Activated CD4-positive, alpha-beta T cell treated with anti-CD3 and anti-CD28 coated beads, Interleukin-2, amount 10 ng/mL, durations not matched to agents 24 days and 14 days (primary cell): ENCODE results near the gene CDH12. TPM values are rescaled to one million over a fixed set of nuclear protein-coding genes. Genes with fewer than 3 reads are reported as not detected.

ENCODE experiments used
- DNase-seq: peaks from one replicate; pipeline ENCODE4 v3.0.0; 2022
- H3K27ac Mint-ChIP-seq: one replicate; pipeline ENCODE4 v1.8.0; 2022; ENCODE audit warnings: mild to moderate bottlenecking, mixed read lengths
- H3K27me3 Mint-ChIP-seq: one replicate; pipeline ENCODE4 v1.8.0; 2022; ENCODE audit warnings: mixed read lengths
- H3K36me3 Mint-ChIP-seq: one replicate; pipeline ENCODE4 v1.8.0; 2022; ENCODE audit warnings: low read depth, mild to moderate bottlenecking, mixed read lengths
- H3K4me1 Mint-ChIP-seq: one replicate; pipeline ENCODE4 v1.8.0; 2021; ENCODE audit warnings: mixed read lengths
- H3K4me3 Mint-ChIP-seq: one replicate; pipeline ENCODE4 v1.8.0; 2022; ENCODE audit warnings: mild to moderate bottlenecking, moderate library complexity, mixed read lengths
- H3K9me3 Mint-ChIP-seq: one replicate; pipeline ENCODE4 v1.8.0; 2021; ENCODE audit warnings: mixed read lengths
- intact Hi-C: fragments of 100-400 bp; cut with micrococcal nuclease; formaldehyde crosslinking; loops from one replicate; pipeline ENCODE4 v1.15.1; 2023
- total RNA-seq: library from RNA; stranded (reverse); gene quantifications from 2 replicates; pipeline ENCODE4 v1.2.3, GENCODE V29; 2022

Gene CDH12
- total RNA-seq, 1 donor from 2014 or later, result not detected

- Mint-ChIP-seq H3K4me1 (no peaks in the 10 kb centered on the region), H3K4me3 (no peak overlapping the region)
Measured at GRCh38 chr5:22488427-22488826, 364.7 kb downstream of the CDH12 start.

DNA sequence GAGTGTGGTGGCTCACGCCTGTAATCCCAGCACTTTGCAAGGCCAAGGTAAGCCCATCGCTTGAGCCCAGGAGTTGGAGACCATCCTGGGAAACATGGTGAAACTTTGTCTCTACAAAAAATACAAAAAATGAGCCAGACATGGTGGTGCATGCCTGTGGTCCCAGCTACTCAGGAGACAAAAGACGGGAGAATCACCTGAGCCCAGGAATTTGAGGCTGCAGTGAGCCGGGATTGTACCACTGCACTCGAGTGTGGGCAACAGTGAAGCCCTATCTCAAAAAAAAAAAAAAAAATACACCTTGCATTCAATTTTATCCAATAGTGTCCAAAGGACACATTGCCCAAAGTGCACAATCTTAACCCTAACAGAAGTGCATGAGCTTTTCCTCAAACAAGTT lies 372.8 kb downstream of the CDH12 start:
- intact Hi-C loops, result no loop called here
- Mint-ChIP-seq H3K27me3 (no peaks in the 10 kb centered on the region), H3K4me1 (no peaks in the 10 kb centered on the region), H3K4me3 (no peak overlapping the region), H3K36me3 (no peaks in the 10 kb centered on the region), H3K27ac (no peak overlapping the region), H3K9me3 (no peaks in the 10 kb centered on the region)
- DNase-seq, result no peak

More at GRCh38 chr5:22488427-22488826, 364.7 kb downstream of the CDH12 start:
- no peaks in the 10 kb centered on the region for H3K36me3 Mint-ChIP-seq
- H3K27me3 Mint-ChIP-seq, result no peaks in the 10 kb centered on the region
- no peak for DNase-seq
- no peak overlapping the region for H3K27ac Mint-ChIP-seq
- H3K9me3 Mint-ChIP-seq, result peaks cover 8% of the 10 kb centered on the region
- intact Hi-C loops, result no loop called here

DNA sequence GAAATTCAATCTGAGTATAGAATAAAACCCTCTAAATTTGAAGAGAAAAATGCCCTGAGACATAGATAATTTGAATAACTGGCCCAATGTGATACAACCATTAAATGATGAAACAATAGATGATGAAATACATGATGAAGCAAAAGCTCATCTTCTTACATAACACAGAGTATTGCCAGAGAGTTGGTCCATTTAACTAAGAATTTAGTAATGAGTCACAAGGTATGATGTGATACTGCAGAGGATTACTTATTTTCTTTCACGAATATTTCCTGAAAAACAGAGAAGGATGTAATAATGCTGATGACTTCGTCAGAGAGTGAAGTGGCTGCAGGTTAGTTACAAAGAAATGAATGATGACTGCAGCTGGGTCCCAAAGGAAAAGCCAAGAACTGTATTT lies 379.3 kb downstream of the CDH12 start:
- Mint-ChIP-seq H3K27ac (no peak overlapping the region), H3K4me3 (no peak overlapping the region), H3K36me3 (no peaks in the 10 kb centered on the region), H3K9me3 (peaks cover 4% of the 10 kb centered on the region), H3K4me1 (no peaks in the 10 kb centered on the region), H3K27me3 (no peaks in the 10 kb centered on the region)
- no peak for DNase-seq
- intact Hi-C loops, result no loop called here

DNA sequence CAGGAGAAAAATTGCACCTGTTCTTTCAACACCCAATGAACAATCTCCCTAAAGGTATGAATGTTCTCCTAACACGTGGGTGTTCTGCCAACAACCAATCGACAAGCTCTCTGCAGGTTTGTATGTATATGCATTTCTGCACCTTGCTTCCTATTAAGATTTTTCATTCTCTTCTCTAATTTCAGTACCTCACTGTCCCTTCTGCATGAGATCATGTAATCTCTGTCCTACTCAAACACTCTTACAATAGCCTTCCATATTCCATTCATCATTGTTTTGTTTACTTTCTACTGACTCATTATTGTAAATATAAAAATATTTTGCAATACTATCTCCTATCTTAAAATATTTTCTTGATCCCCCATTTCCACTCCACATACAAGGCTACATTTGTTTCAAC lies 382.0 kb downstream of the CDH12 start:
- peaks cover 4% of the 10 kb centered on the region for H3K9me3 Mint-ChIP-seq
- DNase-seq, result no peak
- intact Hi-C loops, result no loop called here
- no peak overlapping the region for H3K4me3 Mint-ChIP-seq
- H3K4me1 Mint-ChIP-seq, result no peaks in the 10 kb centered on the region
- H3K36me3 Mint-ChIP-seq, result no peaks in the 10 kb centered on the region
- H3K27me3 Mint-ChIP-seq, result no peaks in the 10 kb centered on the region
- H3K27ac Mint-ChIP-seq, result no peak overlapping the region

DNA sequence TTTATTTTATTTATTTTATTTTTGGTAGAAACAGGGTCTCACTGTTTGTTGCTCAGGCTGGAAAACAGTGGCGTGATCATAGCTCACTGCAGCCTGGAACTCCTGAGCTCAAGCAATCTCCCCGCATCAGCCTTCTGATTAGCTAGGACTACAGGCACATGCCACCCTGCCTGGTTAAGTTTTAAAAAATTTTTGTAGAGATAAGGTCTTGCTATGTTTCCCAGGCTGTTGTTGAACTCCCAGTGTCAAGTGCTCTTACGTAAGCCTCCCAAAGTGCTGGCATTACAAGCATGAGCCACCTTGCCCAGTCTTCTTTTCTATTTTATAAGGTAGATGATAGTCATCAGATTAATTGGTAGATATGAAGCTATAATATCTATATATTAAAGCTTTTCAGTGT lies 382.7 kb downstream of the CDH12 start:
- Mint-ChIP-seq H3K27me3 (no peaks in the 10 kb centered on the region), H3K36me3 (no peaks in the 10 kb centered on the region), H3K27ac (no peak overlapping the region), H3K4me3 (no peak overlapping the region), H3K4me1 (no peaks in the 10 kb centered on the region), H3K9me3 (peaks cover 4% of the 10 kb centered on the region)
- DNase-seq, result no peak
- intact Hi-C loops, result no loop called here

- Mint-ChIP-seq H3K4me3 (no peak overlapping the region), H3K4me1 (no peaks in the 10 kb centered on the region), H3K27me3 (no peaks in the 10 kb centered on the region), H3K27ac (no peak overlapping the region), H3K36me3 (no peaks in the 10 kb centered on the region), H3K9me3 (peaks cover 5% of the 10 kb centered on the region)
- intact Hi-C loops, result no loop called here
- DNase-seq, result no peak
Measured at GRCh38 chr5:22465616-22466015, 387.5 kb downstream of the CDH12 start.

DNA sequence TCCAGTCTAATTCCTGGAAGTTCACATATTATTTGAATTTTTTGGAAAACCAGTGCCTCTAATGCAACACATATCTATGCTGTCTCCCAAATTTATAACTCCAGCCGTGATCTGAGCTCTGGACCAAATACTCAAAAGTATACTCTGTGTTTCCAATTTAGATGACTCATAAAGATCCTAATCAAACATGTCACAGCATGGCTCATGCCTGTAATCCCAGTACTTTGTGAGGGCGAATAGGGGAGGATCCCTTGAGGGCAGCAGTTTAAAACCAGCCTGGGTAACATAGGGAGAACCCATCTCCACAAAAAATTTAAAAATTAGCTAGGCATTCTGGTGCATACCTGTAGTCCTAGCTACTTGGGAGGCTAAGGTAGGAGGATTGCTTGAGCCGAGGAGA lies 388.0 kb downstream of the CDH12 start:
- H3K27ac Mint-ChIP-seq, result no peak overlapping the region
- H3K4me3 Mint-ChIP-seq, result no peak overlapping the region
- no peaks in the 10 kb centered on the region for H3K36me3 Mint-ChIP-seq
- no peaks in the 10 kb centered on the region for H3K27me3 Mint-ChIP-seq
- DNase-seq, result no peak
- peaks cover 5% of the 10 kb centered on the region for H3K9me3 Mint-ChIP-seq
- intact Hi-C loops, result no loop called here
- H3K4me1 Mint-ChIP-seq, result no peaks in the 10 kb centered on the region

DNA sequence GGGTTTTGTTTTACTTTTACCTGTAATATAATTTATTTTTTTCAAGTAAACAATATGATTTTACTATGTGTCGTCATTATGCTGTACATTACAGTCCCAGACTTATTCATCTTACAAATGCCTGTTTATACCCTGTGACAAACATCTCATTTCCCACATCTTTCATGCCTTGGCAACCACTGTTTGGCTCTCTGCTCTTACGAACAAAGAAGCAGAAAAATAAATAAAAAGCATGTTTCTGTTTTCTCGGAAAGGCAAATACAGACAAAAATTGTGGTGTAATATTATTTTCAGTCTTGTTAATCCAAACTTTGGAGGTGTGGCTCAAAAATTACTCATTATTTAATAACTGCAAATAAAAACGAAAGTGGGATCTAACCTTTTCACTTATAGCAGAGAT lies 393.0 kb downstream of the CDH12 start:
- peaks cover 5% of the 10 kb centered on the region for H3K9me3 Mint-ChIP-seq
- no peak for DNase-seq
- no peaks in the 10 kb centered on the region for H3K4me1 Mint-ChIP-seq

GRCh38 chr5:22432905-22433304 lies 420.2 kb downstream of the CDH12 start:
- no peaks in the 10 kb centered on the region for H3K27me3 Mint-ChIP-seq
- H3K36me3 Mint-ChIP-seq, result no peaks in the 10 kb centered on the region
- H3K4me1 Mint-ChIP-seq, result no peaks in the 10 kb centered on the region
- intact Hi-C loops, result no loop called here
- H3K27ac Mint-ChIP-seq, result no peak overlapping the region
- H3K9me3 Mint-ChIP-seq, result peaks cover 3% of the 10 kb centered on the region
- no peak for DNase-seq
- H3K4me3 Mint-ChIP-seq, result no peak overlapping the region

More for the DNA sequence above, 393.0 kb downstream of the CDH12 start:
- no peak overlapping the region for H3K4me3 Mint-ChIP-seq
- H3K36me3 Mint-ChIP-seq, result no peaks in the 10 kb centered on the region
- H3K27ac Mint-ChIP-seq, result no peak overlapping the region
- intact Hi-C loops, result no loop called here
- H3K27me3 Mint-ChIP-seq, result no peaks in the 10 kb centered on the region

DNA sequence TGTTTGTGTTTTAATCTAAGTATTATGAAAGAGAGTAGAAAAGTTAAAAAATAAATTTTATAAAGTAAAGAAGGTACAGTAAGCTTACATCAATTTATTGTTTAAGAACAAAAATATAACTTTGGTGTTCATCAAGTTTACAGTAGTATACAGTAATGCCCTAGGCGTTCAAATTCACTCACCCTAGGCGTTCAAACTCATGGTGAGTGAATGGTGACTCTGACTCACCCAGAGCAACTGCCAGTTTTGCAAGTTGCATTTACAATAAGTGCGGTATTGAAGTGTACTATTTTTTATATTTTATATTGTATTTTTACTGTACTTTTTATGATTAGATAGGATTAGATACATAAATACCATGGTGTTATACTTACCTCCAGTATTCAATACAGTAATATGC lies 421.3 kb downstream of the CDH12 start:
- Mint-ChIP-seq H3K4me3 (no peak overlapping the region), H3K27ac (no peak overlapping the region), H3K4me1 (no peaks in the 10 kb centered on the region), H3K9me3 (peaks cover 3% of the 10 kb centered on the region), H3K27me3 (no peaks in the 10 kb centered on the region), H3K36me3 (no peaks in the 10 kb centered on the region)
- no peak for DNase-seq
- intact Hi-C loops, result no loop called here

GRCh38 chr5:22431406-22431805 lies 421.7 kb downstream of the CDH12 start:
- Mint-ChIP-seq H3K4me3 (no peak overlapping the region), H3K4me1 (no peaks in the 10 kb centered on the region), H3K27me3 (no peaks in the 10 kb centered on the region), H3K9me3 (peaks cover 3% of the 10 kb centered on the region), H3K27ac (no peak overlapping the region), H3K36me3 (no peaks in the 10 kb centered on the region)
- DNase-seq, result no peak
- intact Hi-C loops, result no loop called here

GRCh38 chr5:22411554-22412349 lies 441.4 kb downstream of the CDH12 start:
- H3K4me3 Mint-ChIP-seq, result no peak overlapping the region
- H3K9me3 Mint-ChIP-seq, result peaks cover 3% of the 10 kb centered on the region
- H3K27ac Mint-ChIP-seq, result no peak overlapping the region
- H3K4me1 Mint-ChIP-seq, result no peaks in the 10 kb centered on the region
- H3K27me3 Mint-ChIP-seq, result no peaks in the 10 kb centered on the region
- no peaks in the 10 kb centered on the region for H3K36me3 Mint-ChIP-seq
- DNase-seq, result no peak
- intact Hi-C loops, result no loop called here

- Mint-ChIP-seq H3K27ac (no peak overlapping the region), H3K4me1 (no peaks in the 10 kb centered on the region), H3K9me3 (peaks cover 4% of the 10 kb centered on the region), H3K4me3 (no peak overlapping the region), H3K27me3 (no peaks in the 10 kb centered on the region), H3K36me3 (no peaks in the 10 kb centered on the region)
- intact Hi-C loops, result no loop called here
- DNase-seq, result no peak
Measured at GRCh38 chr5:22391956-22392355, 461.2 kb downstream of the CDH12 start.

DNA sequence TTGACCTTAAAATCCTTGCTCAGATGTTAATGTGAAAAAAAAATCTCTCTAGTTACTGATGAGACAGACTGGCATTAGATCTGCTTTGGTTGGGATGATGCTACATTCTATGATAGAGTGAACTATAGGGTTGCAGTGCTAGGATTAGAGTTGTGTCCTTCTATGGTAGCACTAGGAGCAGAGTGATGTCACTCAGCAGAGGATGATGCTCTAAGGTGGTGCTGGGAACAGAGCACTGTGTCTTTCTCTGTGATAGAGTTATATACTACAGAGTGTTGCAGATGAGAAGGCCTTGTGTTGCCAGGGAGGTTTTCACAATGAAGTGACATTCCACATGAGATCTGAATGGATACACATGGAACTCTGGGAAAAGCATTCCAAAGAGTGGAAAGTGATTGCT lies 462.3 kb downstream of the CDH12 start:
- H3K36me3 Mint-ChIP-seq, result no peaks in the 10 kb centered on the region
- H3K9me3 Mint-ChIP-seq, result peaks cover 4% of the 10 kb centered on the region
- no peak for DNase-seq
- no peaks in the 10 kb centered on the region for H3K27me3 Mint-ChIP-seq
- no peak overlapping the region for H3K27ac Mint-ChIP-seq
- intact Hi-C loops, result no loop called here
- no peaks in the 10 kb centered on the region for H3K4me1 Mint-ChIP-seq
- H3K4me3 Mint-ChIP-seq, result no peak overlapping the region
